HG03039 (cell line): ENCODE results near the gene TRRAP.
"Not testable (repeated sequence)": the region's sequence is repeated elsewhere in the genome, so short reads cannot be mapped to it uniquely, and the experiment has no call there.

Experiments used
- ATAC-seq: cut with Tn5 transposase; IDR thresholded peaks from one replicate; pipeline ENCODE4 v1.9.1; 2021; ENCODE audit warnings: mild to moderate bottlenecking, moderate library complexity; ENCODE audit not compliant: unreplicated experiment

TRRAP gene

GRCh38 chr7:98864731-98865453 lies 13.4 kb upstream of the TRRAP start:
- no peak for ATAC-seq

- ATAC-seq = no peak
These were observed 12.0 kb upstream of the TRRAP start for GRCh38 chr7:98866351-98866750.

- ATAC-seq = no peak
These were observed 11.6 kb upstream of the TRRAP start for GRCh38 chr7:98866765-98867164.

GRCh38 chr7:98868450-98868849 lies 9.9 kb upstream of the TRRAP start:
- no peak for ATAC-seq

- no peak for ATAC-seq
These were observed 9.2 kb upstream of the TRRAP start for GRCh38 chr7:98869027-98869596.

- no peak for ATAC-seq
These were observed 8.7 kb upstream of the TRRAP start, which contains the start of gene TMEM130 for GRCh38 chr7:98869597-98870120. TMEM130 (minus strand) TSS chr7:98870014; CDS start chr7:98869861, 153 bp downstream.

GRCh38 chr7:98870121-98870651 lies 8.1 kb upstream of the TRRAP start:
- ATAC-seq = peak; percentile 49

GRCh38 chr7:98870807-98871491 lies 7.4 kb upstream of the TRRAP start:
- ATAC-seq = no peak

- ATAC-seq = no peak
These were observed 5.9 kb upstream of the TRRAP start for GRCh38 chr7:98872328-98872924.

GRCh38 chr7:98873610-98874009 lies 4.7 kb upstream of the TRRAP start:
- not testable (repeated sequence) for ATAC-seq

GRCh38 chr7:98874942-98875341 lies 3.4 kb upstream of the TRRAP start:
- no peak for ATAC-seq

- ATAC-seq = no peak
These were observed 2.8 kb upstream of the TRRAP start for GRCh38 chr7:98875501-98875900.

GRCh38 chr7:98877146-98877545 lies 1.2 kb upstream of the TRRAP start:
- no peak for ATAC-seq

- no peak for ATAC-seq
These were observed 504 bp upstream of the TRRAP start for GRCh38 chr7:98877692-98878364.

GRCh38 chr7:98879198-98879978 lies 1.1 kb downstream of the TRRAP start:
- peak; percentile 57 for ATAC-seq

GRCh38 chr7:98879979-98880315 lies 1.6 kb downstream of the TRRAP start:
- ATAC-seq = no peak

- no peak for ATAC-seq
These were observed 2.2 kb downstream of the TRRAP start for GRCh38 chr7:98880485-98880884.

- ATAC-seq = no peak
These were observed 3.4 kb downstream of the TRRAP start for GRCh38 chr7:98881561-98882315.

- ATAC-seq = no peak
These were observed 6.1 kb downstream of the TRRAP start for GRCh38 chr7:98884416-98884815.
